ENCODE data around the gene MGA.
"Not testable (repeated sequence)": the region's sequence is repeated elsewhere in the genome, so short reads cannot be mapped to it uniquely, and the experiment has no call there.

- not testable (repeated sequence) for TF ChIP-seq POLR2AphosphoS2 (conservative IDR thresholded peaks at IDR 0.05; ENCODE audit: low read length); POLR2A (IDR thresholded peaks at IDR 0.05; ENCODE audit: low read length); RFX5 (IDR thresholded peaks at IDR 0.05); CTCF (IDR thresholded peaks at IDR 0.05); ELK1 (IDR thresholded peaks at IDR 0.05; ENCODE audit: low read depth, low read length)
Measured at GRCh38 chr15:41735492-41735891, 75.3 kb downstream of the MGA start.
